H9 (cell line): Measurements from ENCODE around the gene DIP2C. TPM values are rescaled to one million over a fixed set of nuclear protein-coding genes. Genes with fewer than 3 reads are reported as not detected.

ENCODE experiments used
- DNase-seq: peaks from one replicate; pipeline ENCODE4 v3.0.0-alpha.2; 2017
- H2AFZ ChIP-seq: one replicate; pipeline ENCODE4 v1.6.1; 2013; ENCODE audit warnings: mild to moderate bottlenecking, low read length, control low read depth, moderate library complexity
- H2AK5ac ChIP-seq: 2 replicates; pipeline ENCODE4 v1.6.1; 2013; ENCODE audit warnings: low read length, control low read depth, mixed read lengths; ENCODE audit not compliant: insufficient read length
- H2BK120ac ChIP-seq: one replicate; pipeline ENCODE4 v1.6.1; 2013; ENCODE audit warnings: low read depth, mild to moderate bottlenecking, low read length, control low read depth, inconsistent platforms; ENCODE audit not compliant: poor library complexity, severe bottlenecking
- H2BK12ac ChIP-seq: 2 replicates; pipeline ENCODE4 v1.6.1; 2013; ENCODE audit warnings: low read length, control low read depth, mixed read lengths, low read depth; ENCODE audit not compliant: insufficient read length
- H2BK15ac ChIP-seq: 2 replicates; pipeline ENCODE4 v1.6.1; 2013; ENCODE audit warnings: low read depth, low read length, control low read depth
- H2BK20ac ChIP-seq: one replicate; pipeline ENCODE4 v1.6.1; 2013; ENCODE audit warnings: low read depth, mild to moderate bottlenecking, low read length, control low read depth, inconsistent platforms; ENCODE audit not compliant: poor library complexity, severe bottlenecking
- H2BK5ac ChIP-seq: 2 replicates; pipeline ENCODE4 v1.6.1; 2013; ENCODE audit warnings: low read length, control low read depth, mixed read lengths; ENCODE audit not compliant: insufficient read length
- H3K14ac ChIP-seq: 2 replicates; pipeline ENCODE4 v1.6.1; 2013; ENCODE audit warnings: low read length, control low read depth; ENCODE audit not compliant: insufficient read depth
- H3K18ac ChIP-seq: 2 replicates; pipeline ENCODE4 v1.6.1; 2013; ENCODE audit warnings: low read depth, mild to moderate bottlenecking, mixed read lengths, low read length, control low read depth; ENCODE audit not compliant: insufficient read length
- H3K23ac ChIP-seq: 2 replicates; pipeline ENCODE4 v1.6.1; 2013; ENCODE audit warnings: low read length, control low read depth, mixed read lengths, low read depth; ENCODE audit not compliant: insufficient read length
- H3K23me2 ChIP-seq: 2 replicates; pipeline ENCODE4 v1.6.1; 2013; ENCODE audit warnings: low read depth, mild to moderate bottlenecking, mixed read lengths, low read length, control low read depth; ENCODE audit not compliant: insufficient read length, poor library complexity, severe bottlenecking
- H3K27ac ChIP-seq: 2 replicates; pipeline ENCODE4 v1.5.1; 2013; ENCODE audit warnings: low read length, control low read depth, mixed read lengths, low read depth; ENCODE audit not compliant: insufficient read length
- H3K27me3 ChIP-seq: 2 replicates; pipeline ENCODE4 v1.6.1; 2013; ENCODE audit warnings: low read length, control low read depth, inconsistent platforms; ENCODE audit not compliant: insufficient read depth
- H3K4ac ChIP-seq: 2 replicates; pipeline ENCODE4 v1.6.1; 2013; ENCODE audit warnings: low read depth, mild to moderate bottlenecking, control low read depth, inconsistent platforms, low read length, moderate library complexity
- H3K4me1 ChIP-seq: 2 replicates; pipeline ENCODE4 v1.6.1; 2013; ENCODE audit warnings: low read length, control low read depth, inconsistent platforms; ENCODE audit not compliant: insufficient read depth
- H3K4me2 ChIP-seq: 2 replicates; pipeline ENCODE4 v1.6.1; 2013; ENCODE audit warnings: low read length, control low read depth, mixed read lengths; ENCODE audit not compliant: insufficient read length, insufficient read depth
- H3K56ac ChIP-seq: 2 replicates; pipeline ENCODE4 v1.6.1; 2013; ENCODE audit warnings: low read depth, mild to moderate bottlenecking, mixed read lengths, low read length, control low read depth; ENCODE audit not compliant: insufficient read length
- H3K79me1 ChIP-seq: 2 replicates; pipeline ENCODE4 v1.6.1; 2013; ENCODE audit warnings: low read depth, mild to moderate bottlenecking, moderate library complexity, low read length, control low read depth, inconsistent platforms; ENCODE audit not compliant: insufficient read depth, poor library complexity, severe bottlenecking
- H3K79me2 ChIP-seq: 2 replicates; pipeline ENCODE4 v1.6.1; 2013; ENCODE audit warnings: low read length, control low read depth, inconsistent platforms; ENCODE audit not compliant: insufficient read depth
- H3K9ac ChIP-seq: 2 replicates; pipeline ENCODE4 v1.6.1; 2013; ENCODE audit warnings: low read length, control low read depth, mixed read lengths; ENCODE audit not compliant: insufficient read length; ENCODE audit errors: extremely low read depth
- H3K9me3 ChIP-seq: one replicate; pipeline ENCODE4 v1.6.1; 2013; ENCODE audit warnings: low read depth, low read length, inconsistent platforms; ENCODE audit not compliant: control insufficient read depth
- H3T11ph ChIP-seq: one replicate; pipeline ENCODE4 v1.6.1; 2013; ENCODE audit warnings: mild to moderate bottlenecking, low read length, control low read depth, inconsistent platforms
- H4K20me1 ChIP-seq: one replicate; pipeline ENCODE4 v1.6.1; 2013; ENCODE audit not compliant: control insufficient read depth, insufficient read length, insufficient read depth
- H4K5ac ChIP-seq: 2 replicates; pipeline ENCODE4 v1.6.1; 2013; ENCODE audit warnings: low read depth, mild to moderate bottlenecking, mixed read lengths, low read length, control low read depth; ENCODE audit not compliant: insufficient read length
- H4K8ac ChIP-seq: replicated peaks from 2 replicates; pipeline ENCODE4 v1.6.1; 2013; ENCODE audit warnings: low read length, control low read depth, mixed read lengths, low read depth; ENCODE audit not compliant: insufficient read length
- H4K91ac ChIP-seq: 2 replicates; pipeline ENCODE4 v1.6.1; 2013; ENCODE audit warnings: low read depth, mild to moderate bottlenecking, moderate library complexity, mixed read lengths, low read length, control low read depth; ENCODE audit not compliant: insufficient read length
- H3K27ac Mint-ChIP-seq, 3 experiments: 2 replicates in 2 of 3; 3 replicates in 1 of 3; pipeline ENCODE4 v1.8.0; 2020 to 2021; ENCODE audit warnings: mixed read lengths in 3 of 3, mild to moderate bottlenecking in 1 of 3, moderate library complexity in 1 of 3
- H3K27me3 Mint-ChIP-seq: 2 replicates; pipeline ENCODE4 v1.8.0; 2021; ENCODE audit warnings: low read depth, mild to moderate bottlenecking, moderate library complexity, mixed read lengths
- H3K36me3 Mint-ChIP-seq, 3 experiments: 2 replicates in 2 of 3; 3 replicates in 1 of 3; pipeline ENCODE4 v1.8.0; 2020 to 2021; ENCODE audit warnings: low read depth in 3 of 3, mixed read lengths in 3 of 3; ENCODE audit not compliant: insufficient read depth in 1 of 3
- H3K4me1 Mint-ChIP-seq, 2 experiments: 2 replicates each; pipeline ENCODE4 v1.8.0; 2020; ENCODE audit warnings: mixed read lengths in 2 of 2
- H3K4me3 Mint-ChIP-seq, 2 experiments: 2 replicates in 1 of 2; 3 replicates in 1 of 2; pipeline ENCODE4 v1.8.0; 2020 to 2021; ENCODE audit warnings: mild to moderate bottlenecking in 2 of 2, mixed read lengths in 2 of 2, moderate library complexity in 1 of 2
- H3K9me3 Mint-ChIP-seq, 2 experiments: 2 replicates in 1 of 2; 3 replicates in 1 of 2; pipeline ENCODE4 v1.8.0; 2020; ENCODE audit warnings: mild to moderate bottlenecking in 2 of 2, mixed read lengths in 2 of 2, moderate library complexity in 1 of 2
- WGBS: extraction: QIAGEN DNeasy Blood & Tissue Kit; methylation state at CpG from one replicate; pipeline ENCODE4 v1.1.7; 2013; ENCODE audit warnings: missing lambda C conversion rate, low lambda C conversion rate, mixed read lengths; ENCODE audit not compliant: insufficient read length; ENCODE audit errors: extremely low coverage; 5-methylcytosine and 5-hydroxymethylcytosine counted together
- total RNA-seq: library from RNA; stranded (reverse); gene quantifications from 2 replicates; pipeline ENCODE4 v1.2.1, GENCODE V29; 2021
- TF ChIP-seq, protein P1 (sequence below): fragments of 200-600 bp; sonication (generic); conservative IDR thresholded peaks from 3 replicates; pipeline ENCODE4 v1.8.0; 2021; ENCODE audit warnings: antibody characterized with exemption, mild to moderate bottlenecking

DIP2C gene
- total RNA-seq, 1 experiment from 2014 or later, result 7.9 TPM

DNA sequence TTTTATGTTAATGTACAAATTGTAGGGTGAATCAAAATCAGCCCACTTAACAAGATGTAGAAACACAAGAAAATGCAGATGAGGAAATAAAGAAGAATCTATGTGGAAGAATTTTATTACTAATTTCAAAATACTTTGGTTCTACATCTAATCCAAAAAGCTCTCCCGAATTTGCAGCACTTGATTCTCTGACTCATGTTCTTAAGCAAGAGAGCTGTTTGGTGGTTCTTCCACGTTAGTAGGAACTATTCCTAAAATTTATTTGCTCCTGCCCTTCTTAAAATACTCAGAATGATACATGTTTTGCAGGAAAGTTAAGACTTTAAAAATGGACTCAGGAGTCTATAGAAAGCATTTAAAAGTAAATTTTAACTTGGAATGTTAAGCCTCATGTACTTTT lies 462.5 kb downstream of the DIP2C start:
- H3K9me3 Mint-ChIP-seq, result no peaks in the 10 kb centered on the region
- no peak overlapping the region for H3K23ac ChIP-seq
- no peak overlapping the region for H4K5ac ChIP-seq
- no peaks in the 10 kb centered on the region for H3K27me3 Mint-ChIP-seq
- H3K4me1 Mint-ChIP-seq, result 0 out of 4 replicates have a peak, but pooled peaks cover 0 to 2% of the 10 kb centered on the region in 2 experiments
- H2BK120ac ChIP-seq, result no peak overlapping the region
- H3K9me3 ChIP-seq, result no peaks in the 10 kb centered on the region
- no peak overlapping the region for H3K18ac ChIP-seq
- H3K27me3 ChIP-seq, result no peaks in the 10 kb centered on the region
- H3K27ac Mint-ChIP-seq, result no peak overlapping the region
- no peaks in the 10 kb centered on the region for H3K79me1 ChIP-seq
- no peak overlapping the region for H3K27ac ChIP-seq
- H3K4me3 Mint-ChIP-seq, result no peak overlapping the region
- H3K36me3 Mint-ChIP-seq, result no peaks in the 10 kb centered on the region
- H2AFZ ChIP-seq, result no peak overlapping the region
- no peak overlapping the region for H3T11ph ChIP-seq
- no peak overlapping the region for H3K14ac ChIP-seq
- H2BK12ac ChIP-seq, result no peak overlapping the region
- H2BK15ac ChIP-seq, result no peak overlapping the region
- H2BK5ac ChIP-seq, result no peak overlapping the region
- H3K4ac ChIP-seq, result no peak overlapping the region
- no peak overlapping the region for H3K9ac ChIP-seq
- H3K4me1 ChIP-seq, result no peaks in the 10 kb centered on the region
- no peaks in the 10 kb centered on the region for H4K20me1 ChIP-seq
- H4K8ac ChIP-seq, result no peak overlapping the region
- WGBS, result no CpG with 5 or more reads among the region's 2 CpGs
- no peak overlapping the region for H3K56ac ChIP-seq
- no peak overlapping the region for H2AK5ac ChIP-seq
- no peak overlapping the region for H2BK20ac ChIP-seq
- TF ChIP-seq, protein P1, sequence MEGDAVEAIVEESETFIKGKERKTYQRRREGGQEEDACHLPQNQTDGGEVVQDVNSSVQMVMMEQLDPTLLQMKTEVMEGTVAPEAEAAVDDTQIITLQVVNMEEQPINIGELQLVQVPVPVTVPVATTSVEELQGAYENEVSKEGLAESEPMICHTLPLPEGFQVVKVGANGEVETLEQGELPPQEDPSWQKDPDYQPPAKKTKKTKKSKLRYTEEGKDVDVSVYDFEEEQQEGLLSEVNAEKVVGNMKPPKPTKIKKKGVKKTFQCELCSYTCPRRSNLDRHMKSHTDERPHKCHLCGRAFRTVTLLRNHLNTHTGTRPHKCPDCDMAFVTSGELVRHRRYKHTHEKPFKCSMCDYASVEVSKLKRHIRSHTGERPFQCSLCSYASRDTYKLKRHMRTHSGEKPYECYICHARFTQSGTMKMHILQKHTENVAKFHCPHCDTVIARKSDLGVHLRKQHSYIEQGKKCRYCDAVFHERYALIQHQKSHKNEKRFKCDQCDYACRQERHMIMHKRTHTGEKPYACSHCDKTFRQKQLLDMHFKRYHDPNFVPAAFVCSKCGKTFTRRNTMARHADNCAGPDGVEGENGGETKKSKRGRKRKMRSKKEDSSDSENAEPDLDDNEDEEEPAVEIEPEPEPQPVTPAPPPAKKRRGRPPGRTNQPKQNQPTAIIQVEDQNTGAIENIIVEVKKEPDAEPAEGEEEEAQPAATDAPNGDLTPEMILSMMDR, result no peak
- no peaks in the 10 kb centered on the region for H3K23me2 ChIP-seq
- H3K79me2 ChIP-seq, result no peaks in the 10 kb centered on the region
- DNase-seq, result no peak
- no peak overlapping the region for H3K4me2 ChIP-seq
- H4K91ac ChIP-seq, result no peak overlapping the region
